ENCODE data around the gene DNMT1. TPM values are rescaled to one million over a fixed set of nuclear protein-coding genes. Genes with fewer than 3 reads are reported as not detected.

Gene DNMT1
- total RNA-seq, 1 donor from 2014 or later = 156 TPM

DNA sequence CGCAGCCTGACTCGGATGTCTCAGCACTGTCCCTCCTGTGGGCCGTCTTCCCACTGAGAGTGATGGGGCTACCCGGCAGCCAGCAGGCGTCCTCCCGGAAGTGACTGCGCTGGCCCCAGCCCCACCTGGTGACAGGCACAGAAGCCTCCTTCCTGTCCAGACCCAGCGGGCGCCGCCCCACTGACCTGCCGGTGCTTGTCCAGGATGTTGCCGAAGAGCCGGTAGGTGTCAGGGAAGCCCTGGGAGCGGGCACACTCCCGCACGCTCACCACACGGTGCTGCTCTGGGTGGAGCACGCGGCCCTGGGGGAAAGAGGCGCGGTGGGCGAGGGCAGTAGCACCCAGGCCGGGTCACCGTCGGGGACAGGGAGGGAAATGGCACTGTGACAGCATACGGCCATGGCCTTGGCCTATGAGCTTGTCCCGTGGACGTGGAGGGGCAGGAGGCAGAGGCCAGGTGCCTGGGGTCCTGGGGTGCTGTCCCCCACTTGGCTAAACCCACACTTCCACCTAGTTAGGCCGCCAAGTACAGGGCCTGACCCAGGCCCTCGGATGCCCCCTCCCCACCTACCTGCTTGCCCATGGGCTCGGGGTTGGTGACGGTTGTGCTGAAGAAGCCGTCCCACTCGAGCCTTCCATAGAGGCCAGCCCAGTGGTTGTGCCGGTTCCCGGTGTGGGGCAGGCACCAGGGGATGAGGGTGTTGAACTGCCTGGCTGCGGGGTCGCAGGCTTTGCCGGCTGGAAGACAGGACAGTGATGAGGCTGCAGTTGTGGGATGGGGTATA is 59.0 kb downstream of the DNMT1 start:
- Mint-ChIP-seq H3K4me1 (no peaks in the 10 kb centered on the region), H3K9me3 (no peaks in the 10 kb centered on the region), H3K36me3 (ENCODE audit: low read depth) (peaks cover 73% of the 10 kb centered on the region), H3K4me3 (no peak overlapping the region), H3K27me3 (no peaks in the 10 kb centered on the region), H3K27ac (no peak overlapping the region)
- intact Hi-C loops (cut with micrococcal nuclease) = no loop called here
- no peak for DNase-seq
- TF ChIP-seq, protein P1, sequence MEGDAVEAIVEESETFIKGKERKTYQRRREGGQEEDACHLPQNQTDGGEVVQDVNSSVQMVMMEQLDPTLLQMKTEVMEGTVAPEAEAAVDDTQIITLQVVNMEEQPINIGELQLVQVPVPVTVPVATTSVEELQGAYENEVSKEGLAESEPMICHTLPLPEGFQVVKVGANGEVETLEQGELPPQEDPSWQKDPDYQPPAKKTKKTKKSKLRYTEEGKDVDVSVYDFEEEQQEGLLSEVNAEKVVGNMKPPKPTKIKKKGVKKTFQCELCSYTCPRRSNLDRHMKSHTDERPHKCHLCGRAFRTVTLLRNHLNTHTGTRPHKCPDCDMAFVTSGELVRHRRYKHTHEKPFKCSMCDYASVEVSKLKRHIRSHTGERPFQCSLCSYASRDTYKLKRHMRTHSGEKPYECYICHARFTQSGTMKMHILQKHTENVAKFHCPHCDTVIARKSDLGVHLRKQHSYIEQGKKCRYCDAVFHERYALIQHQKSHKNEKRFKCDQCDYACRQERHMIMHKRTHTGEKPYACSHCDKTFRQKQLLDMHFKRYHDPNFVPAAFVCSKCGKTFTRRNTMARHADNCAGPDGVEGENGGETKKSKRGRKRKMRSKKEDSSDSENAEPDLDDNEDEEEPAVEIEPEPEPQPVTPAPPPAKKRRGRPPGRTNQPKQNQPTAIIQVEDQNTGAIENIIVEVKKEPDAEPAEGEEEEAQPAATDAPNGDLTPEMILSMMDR (IDR thresholded peaks at IDR 0.05) = no peak
- POLR2A ChIA-PET = no interaction called here
- ATAC-seq (ENCODE audit: low read depth) = no peak
- CTCF ChIA-PET = no interaction called here

DNA sequence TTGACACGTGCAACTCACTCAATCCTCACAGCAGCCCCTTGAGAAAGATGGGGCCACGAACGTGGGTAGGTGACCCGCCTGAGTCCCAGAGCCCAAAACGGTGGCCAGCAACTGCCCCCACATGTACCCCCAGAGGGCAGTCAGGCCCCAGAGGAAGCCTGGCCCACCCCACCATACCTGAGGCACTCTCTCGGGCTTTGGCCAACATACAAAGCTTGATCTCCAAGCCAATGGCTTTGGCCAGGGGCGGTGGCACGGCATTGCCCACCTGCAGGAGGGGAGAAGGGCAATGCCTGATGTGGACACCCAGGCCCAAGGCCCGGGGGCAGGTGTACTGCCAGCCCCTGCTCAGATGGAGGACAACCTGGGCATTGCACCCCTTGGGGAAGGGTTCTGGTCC is 60.7 kb downstream of the DNMT1 start:
- Mint-ChIP-seq H3K27me3 (no peaks in the 10 kb centered on the region), H3K4me3 (no peak overlapping the region), H3K27ac (no peak overlapping the region), H3K9me3 (no peaks in the 10 kb centered on the region), H3K4me1 (no peaks in the 10 kb centered on the region), H3K36me3 (ENCODE audit: low read depth) (peaks cover 56% of the 10 kb centered on the region)
- ATAC-seq (ENCODE audit: low read depth) (no peak), DNase-seq (no peak)
- TF ChIP-seq, protein P1 (IDR thresholded peaks at IDR 0.05) = no peak
- ChIA-PET CTCF (no interaction called here), POLR2A (interaction anchor here (0.8 kb wide), 1 partner anchor 37 kb away, joined by 3 read pairs; no protein-coding TSS in a partner anchor)
- intact Hi-C loops (cut with micrococcal nuclease) = no loop called here

DNA sequence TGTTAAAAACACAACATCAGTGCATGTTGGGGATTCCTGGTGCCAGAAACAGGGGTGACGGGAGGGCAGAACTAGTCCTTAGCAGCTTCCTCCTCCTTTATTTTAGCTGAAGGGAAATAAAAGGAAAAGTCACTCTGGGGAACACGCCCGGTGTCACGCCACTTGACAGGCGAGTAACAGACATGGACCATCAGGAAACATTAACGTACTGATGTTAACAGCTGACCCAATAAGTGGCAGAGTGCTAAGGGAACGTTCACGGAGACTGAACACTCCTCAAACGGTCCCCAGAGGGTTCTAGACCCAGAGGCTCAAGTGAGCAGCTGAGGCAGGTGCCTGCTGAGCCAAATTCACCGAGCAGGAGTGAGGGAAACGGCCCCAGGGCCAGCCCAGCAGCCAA is 61.2 kb downstream of the DNMT1 start:
- Mint-ChIP-seq H3K27ac (no peak overlapping the region), H3K4me3 (no peak overlapping the region), H3K36me3 (ENCODE audit: low read depth) (peaks cover 52% of the 10 kb centered on the region), H3K27me3 (no peaks in the 10 kb centered on the region), H3K4me1 (no peaks in the 10 kb centered on the region), H3K9me3 (no peaks in the 10 kb centered on the region)
- DNase-seq (no peak), ATAC-seq (ENCODE audit: low read depth) (no peak)
- POLR2A ChIA-PET = interaction anchor here (0.8 kb wide), 1 partner anchor 37 kb away, joined by 3 read pairs; no protein-coding TSS in a partner anchor
- CTCF ChIA-PET = no interaction called here
- intact Hi-C loops (cut with micrococcal nuclease) = no loop called here
- TF ChIP-seq, protein P1 (IDR thresholded peaks at IDR 0.05) = no peak

DNA sequence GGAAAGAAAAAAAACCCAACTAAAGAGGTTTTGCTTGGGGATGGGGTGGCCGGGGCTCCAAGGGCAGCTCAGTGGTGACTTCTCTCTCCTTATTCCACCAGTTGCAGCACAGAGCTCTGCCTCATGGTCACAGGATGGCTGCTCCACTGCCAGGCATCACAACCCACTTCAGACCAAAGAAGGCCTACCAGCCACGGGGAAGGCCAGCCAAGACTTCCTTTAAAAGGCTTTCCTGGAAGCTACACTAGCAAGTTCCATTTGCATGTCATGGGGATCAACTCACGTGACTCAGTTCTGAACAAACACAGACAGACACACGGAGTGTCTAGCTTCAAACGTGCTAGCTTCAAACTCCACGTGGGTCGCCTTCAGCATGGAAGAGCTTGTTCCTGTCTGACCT is 61.8 kb downstream of the DNMT1 start:
- TF ChIP-seq, protein P1 (IDR thresholded peaks at IDR 0.05) = no peak
- no peak for DNase-seq
- intact Hi-C loops (cut with micrococcal nuclease) = no loop called here
- Mint-ChIP-seq H3K4me1 (no peaks in the 10 kb centered on the region), H3K27ac (no peak overlapping the region), H3K9me3 (no peaks in the 10 kb centered on the region), H3K36me3 (ENCODE audit: low read depth) (peaks cover 46% of the 10 kb centered on the region), H3K4me3 (no peak overlapping the region), H3K27me3 (no peaks in the 10 kb centered on the region)
- ATAC-seq (ENCODE audit: low read depth) = no peak
- ChIA-PET CTCF (no interaction called here), POLR2A (no interaction called here)

DNA sequence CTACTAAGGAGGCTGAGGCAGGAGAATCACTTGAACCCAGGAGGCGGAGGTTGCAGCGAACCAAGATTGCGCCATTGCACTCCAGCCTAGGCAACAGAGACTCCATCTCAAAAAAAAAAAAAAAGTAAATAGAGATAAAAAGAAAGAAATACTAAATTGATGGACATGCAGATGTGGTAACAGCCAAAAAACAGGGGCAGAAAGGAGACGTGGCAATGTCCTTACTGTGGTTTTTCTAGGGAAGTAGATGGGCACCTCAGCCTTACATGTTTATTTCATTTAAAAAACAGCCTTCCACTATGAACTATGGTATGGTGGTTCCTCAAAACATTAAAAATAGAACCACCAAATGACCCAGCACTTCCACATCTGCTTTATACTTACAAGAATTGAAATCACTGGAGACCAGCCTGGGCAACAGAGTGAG is 68.5 kb downstream of the DNMT1 start:
- Mint-ChIP-seq H3K27me3 (no peaks in the 10 kb centered on the region), H3K27ac (peak overlapping the region; percentile 53), H3K36me3 (ENCODE audit: low read depth) (no peaks in the 10 kb centered on the region), H3K9me3 (no peaks in the 10 kb centered on the region), H3K4me1 (peaks cover 17% of the 10 kb centered on the region), H3K4me3 (no peak overlapping the region)
- TF ChIP-seq, protein P1 (IDR thresholded peaks at IDR 0.05) = no peak
- ATAC-seq (ENCODE audit: low read depth) (peak; percentile 83), DNase-seq (no peak)
- intact Hi-C loops (cut with micrococcal nuclease) = loop anchor here (2.0 kb wide), 1 partner anchor 69 kb away; the partner anchor contains the start of gene DNMT1
- POLR2A ChIA-PET = interaction anchor here (0.6 to 1.2 kb wide), 3 partner anchors 15 to 754 kb away, joined by 3 to 8 read pairs (median 5); partner anchors contain the start of gene P2RY11
- CTCF ChIA-PET = no interaction called here
